Suprapubic skin (tissue), 4 donors: ENCODE data around the gene TBATA. TPM values are rescaled to one million over a fixed set of nuclear protein-coding genes. Genes with fewer than 3 reads are reported as not detected.

ENCODE experiments used
- DNase-seq, 2 donors: peaks; one replicate each; pipeline ENCODE4 v3.0.0-alpha.2; 2019; ENCODE audit warnings: low spot score in 2 of 2
- H3K27ac ChIP-seq: fragments of 200-600 bp; sonication (generic); one replicate; pipeline ENCODE4 v1.5.1; 2019
- H3K27me3 ChIP-seq: fragments of 200-600 bp; sonication (generic); one replicate; pipeline ENCODE4 v1.5.1; 2019
- H3K36me3 ChIP-seq: fragments of 200-600 bp; sonication (generic); one replicate; pipeline ENCODE4 v1.5.1; 2019
- H3K4me1 ChIP-seq: fragments of 200-600 bp; sonication (generic); one replicate; pipeline ENCODE4 v1.5.1; 2019
- H3K4me3 ChIP-seq: fragments of 200-600 bp; sonication (generic); one replicate; pipeline ENCODE4 v1.5.1; 2019; ENCODE audit warnings: mild to moderate bottlenecking
- H3K9me3 ChIP-seq: fragments of 200-600 bp; sonication (generic); one replicate; pipeline ENCODE4 v1.5.1; 2019
- EP300 ChIP-seq: sonication (generic); formaldehyde crosslinking; IDR thresholded peaks from one replicate; pipeline ENCODE4 v1.6.1; 2017; ENCODE audit warnings: antibody characterized with exemption
- POLR2A ChIP-seq, 2 donors: fragments of 450-650 bp; IDR thresholded peaks; one replicate each; pipeline ENCODE4 v1.6.1; 2017; ENCODE audit warnings: antibody characterized with exemption in 2 of 2, mild to moderate bottlenecking in 2 of 2, moderate library complexity in 2 of 2
- POLR2AphosphoS5 ChIP-seq, 3 donors: sonication (generic); formaldehyde crosslinking; IDR thresholded peaks; one replicate each; pipeline ENCODE4 v1.6.1; 2017; ENCODE audit warnings: antibody characterized with exemption in 3 of 3
- WGBS: methylation state at CpG from one replicate; pipeline ENCODE4 v1.1.5; 2018; 5-methylcytosine and 5-hydroxymethylcytosine counted together
- total RNA-seq, 4 donors: library from RNA; depleted of rRNA; stranded (reverse); fragments of >200 nt; gene quantifications; one replicate each; pipeline ENCODE4 v1.1.0, GENCODE V29; 2016
- TF ChIP-seq, protein P1 (sequence below), 2 donors: fragments of 200-600 bp in 1 of 2; fragments of 450-650 bp in 1 of 2; sonication (generic) in 1 of 2; IDR thresholded peaks; one replicate each; pipeline ENCODE4 v1.5.1; 2016 to 2019; ENCODE audit warnings: antibody characterized with exemption in 2 of 2, mild to moderate bottlenecking in 1 of 2, moderate library complexity in 1 of 2

TBATA gene
- total RNA-seq, 4 donors from 2014 or later, result 0.68 TPM; not detected in 3

DNA sequence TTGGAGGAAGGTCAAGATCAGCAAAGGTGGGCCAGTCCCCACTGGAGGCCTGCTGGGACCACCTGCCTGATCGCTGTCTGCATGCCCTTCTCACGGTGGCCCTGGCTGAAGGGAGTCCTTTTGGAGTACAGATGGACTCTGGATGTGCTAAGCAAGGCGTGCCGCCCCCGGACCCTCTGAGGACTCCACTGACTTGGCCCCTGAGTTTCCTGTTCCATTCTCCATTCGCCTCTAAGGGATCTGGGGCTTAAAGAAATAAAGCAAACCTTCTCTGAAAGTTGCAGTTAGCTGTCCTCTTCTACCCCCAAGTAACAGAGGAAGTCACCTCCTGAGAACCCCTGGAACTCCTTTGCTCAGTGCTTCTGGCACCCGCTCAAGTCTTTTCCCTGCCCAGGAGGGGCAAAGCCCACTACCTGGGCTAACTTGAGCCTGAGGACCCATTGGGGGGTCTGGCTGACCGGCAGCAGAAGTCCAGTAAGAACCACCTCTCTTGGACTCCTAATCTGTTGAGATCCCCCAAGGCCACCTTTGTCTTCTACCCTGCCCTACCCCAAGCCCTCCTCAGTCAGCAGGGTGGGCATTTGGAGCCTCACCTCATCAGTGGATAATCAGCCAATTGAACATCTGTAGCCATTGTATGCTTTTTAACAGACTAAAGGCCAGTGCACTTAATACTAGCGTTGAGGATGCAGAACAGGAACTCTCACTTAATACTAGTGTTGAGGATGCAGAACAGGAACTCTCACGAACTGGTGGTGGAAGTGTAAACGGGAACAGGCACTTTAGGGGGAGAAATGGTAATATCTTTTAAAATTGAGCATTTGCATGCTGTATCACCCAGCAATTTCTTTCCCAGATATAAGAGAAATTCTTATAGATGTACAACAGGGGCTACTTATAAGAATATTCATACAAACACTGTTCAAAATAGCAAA is 2.2 kb downstream of the TBATA start:
- Histone ChIP-seq H3K27me3 (peaks cover 4% of the 10 kb centered on the region), H3K36me3 (no peaks in the 10 kb centered on the region), H3K4me3 (no peak overlapping the region), H3K9me3 (no peaks in the 10 kb centered on the region), H3K4me1 (peaks cover 21% of the 10 kb centered on the region), H3K27ac (no peak overlapping the region)
- TF ChIP-seq, protein P1, sequence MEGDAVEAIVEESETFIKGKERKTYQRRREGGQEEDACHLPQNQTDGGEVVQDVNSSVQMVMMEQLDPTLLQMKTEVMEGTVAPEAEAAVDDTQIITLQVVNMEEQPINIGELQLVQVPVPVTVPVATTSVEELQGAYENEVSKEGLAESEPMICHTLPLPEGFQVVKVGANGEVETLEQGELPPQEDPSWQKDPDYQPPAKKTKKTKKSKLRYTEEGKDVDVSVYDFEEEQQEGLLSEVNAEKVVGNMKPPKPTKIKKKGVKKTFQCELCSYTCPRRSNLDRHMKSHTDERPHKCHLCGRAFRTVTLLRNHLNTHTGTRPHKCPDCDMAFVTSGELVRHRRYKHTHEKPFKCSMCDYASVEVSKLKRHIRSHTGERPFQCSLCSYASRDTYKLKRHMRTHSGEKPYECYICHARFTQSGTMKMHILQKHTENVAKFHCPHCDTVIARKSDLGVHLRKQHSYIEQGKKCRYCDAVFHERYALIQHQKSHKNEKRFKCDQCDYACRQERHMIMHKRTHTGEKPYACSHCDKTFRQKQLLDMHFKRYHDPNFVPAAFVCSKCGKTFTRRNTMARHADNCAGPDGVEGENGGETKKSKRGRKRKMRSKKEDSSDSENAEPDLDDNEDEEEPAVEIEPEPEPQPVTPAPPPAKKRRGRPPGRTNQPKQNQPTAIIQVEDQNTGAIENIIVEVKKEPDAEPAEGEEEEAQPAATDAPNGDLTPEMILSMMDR (IDR thresholded peaks at IDR 0.05), result no peak
- TF ChIP-seq EP300 (no peak), POLR2A (IDR thresholded peaks at IDR 0.05) (no peak), POLR2AphosphoS5 (IDR thresholded peaks at IDR 0.05) (no peak)
- 85% methylated on average over 11 of the region's 11 CpGs for WGBS
- DNase-seq, result no peak

DNA sequence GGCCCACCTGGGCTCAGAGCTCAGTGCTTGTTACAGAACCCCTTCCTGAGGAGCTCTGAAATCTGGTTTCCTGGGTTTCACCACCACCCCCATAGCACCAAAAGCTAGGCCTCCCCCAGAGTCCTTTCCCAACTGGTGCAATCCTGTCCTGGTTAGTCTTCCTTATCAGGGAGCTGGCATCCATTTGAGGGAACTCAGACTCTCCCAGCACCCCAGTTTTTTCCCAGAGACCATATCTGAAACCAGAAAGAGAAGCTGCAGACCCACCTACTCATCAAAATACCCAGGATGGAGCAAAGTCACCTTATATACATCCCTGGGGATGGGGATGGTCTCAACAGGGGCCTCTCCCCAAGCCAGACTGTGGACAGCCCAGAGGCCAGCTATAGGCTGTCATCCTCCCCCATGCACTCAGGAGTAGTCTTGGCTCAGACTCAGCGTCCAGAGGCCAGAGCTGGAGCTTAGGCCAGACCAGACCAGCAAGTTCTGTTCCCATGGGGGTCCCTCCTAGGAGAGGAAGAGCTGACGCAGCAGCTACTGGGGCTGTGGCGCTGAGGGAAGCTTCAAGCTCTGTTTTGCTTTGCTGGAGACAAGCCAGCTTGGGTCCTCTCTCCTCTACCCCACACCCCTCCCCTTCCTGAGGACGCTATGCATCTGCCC is 3.0 kb downstream of the TBATA start:
- no peak overlapping the region for H3K4me3 ChIP-seq
- H3K27ac ChIP-seq, result no peak overlapping the region
- no peak for DNase-seq
- peaks cover 21% of the 10 kb centered on the region for H3K4me1 ChIP-seq
- H3K36me3 ChIP-seq, result no peaks in the 10 kb centered on the region
- TF ChIP-seq, protein P1 (IDR thresholded peaks at IDR 0.05), result no peak
- no peak for TF ChIP-seq POLR2A (IDR thresholded peaks at IDR 0.05)
- no peak for TF ChIP-seq POLR2AphosphoS5 (IDR thresholded peaks at IDR 0.05)
- TF ChIP-seq EP300, result no peak
- no peaks in the 10 kb centered on the region for H3K9me3 ChIP-seq
- peaks cover 4% of the 10 kb centered on the region for H3K27me3 ChIP-seq
- WGBS, result 77% methylated on average over 3 of the region's 4 CpGs

DNA sequence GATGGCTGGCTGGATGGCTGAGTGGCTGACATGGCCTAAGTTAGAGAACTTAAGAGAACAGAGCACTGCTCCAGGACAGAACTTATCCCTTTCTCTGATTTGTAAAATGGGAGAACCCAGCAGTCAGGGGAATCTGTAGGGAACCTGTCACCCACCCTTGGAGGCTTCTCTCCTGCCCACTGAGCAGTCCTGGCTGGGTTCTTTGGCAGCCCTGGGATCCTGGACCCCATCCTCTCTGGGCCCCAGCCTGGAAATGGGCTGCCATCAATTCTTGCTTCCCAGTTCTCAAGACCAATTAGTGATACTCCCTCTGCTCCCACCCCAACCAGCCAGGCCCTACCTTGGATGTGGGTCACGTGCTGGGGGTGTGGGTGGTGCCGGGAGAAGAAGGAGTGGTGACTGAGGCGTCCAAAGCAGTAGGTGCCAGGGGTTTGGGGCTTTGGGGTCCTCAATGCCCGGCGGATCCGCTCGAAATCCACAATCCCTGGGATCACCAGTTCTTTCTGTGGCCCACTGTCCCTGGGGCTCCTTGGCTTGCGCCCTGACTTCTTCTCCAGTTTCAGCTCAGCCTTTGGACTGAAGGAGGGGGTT is 3.6 kb downstream of the TBATA start:
- 100% methylated on average over 5 of the region's 8 CpGs for WGBS
- TF ChIP-seq POLR2AphosphoS5 (IDR thresholded peaks at IDR 0.05) (no peak), EP300 (no peak), POLR2A (IDR thresholded peaks at IDR 0.05) (no peak)
- TF ChIP-seq, protein P1 (IDR thresholded peaks at IDR 0.05), result no peak
- H3K27ac ChIP-seq, result no peak overlapping the region
- no peaks in the 10 kb centered on the region for H3K36me3 ChIP-seq
- H3K27me3 ChIP-seq, result peaks cover 4% of the 10 kb centered on the region
- DNase-seq, result no peak
- H3K9me3 ChIP-seq, result no peaks in the 10 kb centered on the region
- H3K4me1 ChIP-seq, result peaks cover 21% of the 10 kb centered on the region
- no peak overlapping the region for H3K4me3 ChIP-seq

DNA sequence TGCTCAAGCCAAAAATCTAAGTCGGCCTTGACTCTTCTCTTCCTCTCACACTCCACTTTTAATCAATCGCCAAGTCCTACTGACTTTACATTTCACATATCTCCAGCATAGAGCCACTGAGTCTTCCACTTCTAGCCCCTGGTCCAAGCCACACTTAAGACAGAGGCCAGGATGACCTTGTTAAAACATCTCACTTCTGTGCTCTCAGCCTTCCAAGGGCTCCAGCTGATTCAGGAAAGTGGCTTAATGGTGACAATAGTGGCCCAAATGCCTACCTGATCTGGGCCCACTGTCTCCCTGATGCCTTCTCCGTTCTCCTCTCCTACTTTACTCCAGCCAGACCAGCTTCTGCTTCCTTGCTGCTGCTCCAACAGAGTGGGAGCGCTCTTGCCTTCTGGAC is 4.4 kb downstream of the TBATA start:
- peaks cover 21% of the 10 kb centered on the region for H3K4me1 ChIP-seq
- WGBS, result 97% methylated on average over 4 of the region's 4 CpGs
- no peak overlapping the region for H3K27ac ChIP-seq
- no peak for TF ChIP-seq POLR2A (IDR thresholded peaks at IDR 0.05)
- TF ChIP-seq EP300, result no peak
- TF ChIP-seq, protein P1 (IDR thresholded peaks at IDR 0.05), result no peak
- no peak for TF ChIP-seq POLR2AphosphoS5 (IDR thresholded peaks at IDR 0.05)
- no peaks in the 10 kb centered on the region for H3K9me3 ChIP-seq
- H3K36me3 ChIP-seq, result no peaks in the 10 kb centered on the region
- H3K27me3 ChIP-seq, result peaks cover 4% of the 10 kb centered on the region
- H3K4me3 ChIP-seq, result no peak overlapping the region
- DNase-seq, result no peak

DNA sequence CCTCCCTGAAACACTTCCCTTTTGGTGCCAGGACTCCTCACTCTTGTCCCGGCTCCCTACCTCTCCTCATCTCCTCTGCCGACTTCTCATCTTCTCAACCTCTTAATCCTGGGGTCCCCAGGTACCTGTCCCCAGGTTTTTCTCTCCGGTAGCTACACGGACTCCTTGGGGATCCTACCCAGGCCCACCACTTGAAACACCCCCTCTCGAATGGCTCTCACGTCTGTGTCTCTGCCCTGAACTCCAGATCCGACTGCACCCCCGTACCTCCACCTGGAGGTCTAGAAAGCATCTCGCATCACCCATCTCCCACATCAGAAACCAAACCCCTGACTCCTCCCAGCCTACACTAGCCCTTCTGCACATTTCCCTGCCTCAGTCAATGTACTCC is 4.8 kb downstream of the TBATA start:
- no peak overlapping the region for H3K27ac ChIP-seq
- DNase-seq, result no peak
- TF ChIP-seq EP300, result no peak
- TF ChIP-seq, protein P1 (IDR thresholded peaks at IDR 0.05), result no peak
- WGBS, result 93% methylated on average over 9 of the region's 9 CpGs
- no peak overlapping the region for H3K4me3 ChIP-seq
- no peaks in the 10 kb centered on the region for H3K36me3 ChIP-seq
- H3K9me3 ChIP-seq, result no peaks in the 10 kb centered on the region
- peaks cover 21% of the 10 kb centered on the region for H3K4me1 ChIP-seq
- H3K27me3 ChIP-seq, result peaks cover 4% of the 10 kb centered on the region
